Measurements from ENCODE around the gene CCNE1.

The CCNE1 gene

GRCh38 chr19:29782260-29782580, 29.6 kb upstream of the CCNE1 start:
- no peak for TF ChIP-seq CTCF (IDR thresholded peaks at IDR 0.05)
- Histone ChIP-seq H3K9me3 (no peaks in the 10 kb centered on the region), H3K27ac (no peak overlapping the region), H3K4me3 (no peak overlapping the region), H3K4me1 (no peaks in the 10 kb centered on the region), H3K36me3 (no peaks in the 10 kb centered on the region), H3K27me3 (peaks cover 0 to 22% of the 10 kb centered on the region in 2 donors)
- DNase-seq = no peak
- intact Hi-C loops (cut with DNase I; ENCODE audit: low total_unique reads) = no loop called here

GRCh38 chr19:29783627-29784190, 28.1 kb upstream of the CCNE1 start:
- Histone ChIP-seq H3K27me3 (peaks cover 0 to 18% of the 10 kb centered on the region in 2 donors), H3K36me3 (no peaks in the 10 kb centered on the region), H3K4me3 (no peak overlapping the region), H3K4me1 (no peaks in the 10 kb centered on the region), H3K9me3 (no peaks in the 10 kb centered on the region), H3K27ac (no peak overlapping the region)
- no peak for DNase-seq
- TF ChIP-seq CTCF (IDR thresholded peaks at IDR 0.05) = no peak
- intact Hi-C loops (cut with DNase I; ENCODE audit: low total_unique reads) = no loop called here

- no peak for DNase-seq
- Histone ChIP-seq H3K27ac (no peak overlapping the region), H3K4me3 (no peak overlapping the region), H3K4me1 (no peaks in the 10 kb centered on the region), H3K27me3 (peaks cover 0 to 14% of the 10 kb centered on the region in 2 donors), H3K36me3 (no peaks in the 10 kb centered on the region), H3K9me3 (no peaks in the 10 kb centered on the region)
- no peak for TF ChIP-seq CTCF (IDR thresholded peaks at IDR 0.05)
- intact Hi-C loops (cut with DNase I; ENCODE audit: low total_unique reads) = no loop called here
Measured at GRCh38 chr19:29784598-29785223, 27.1 kb upstream of the CCNE1 start.

GRCh38 chr19:29785360-29785759, 26.4 kb upstream of the CCNE1 start:
- TF ChIP-seq CTCF (IDR thresholded peaks at IDR 0.05) = no peak
- H3K9me3 ChIP-seq = no peaks in the 10 kb centered on the region
- H3K4me1 ChIP-seq = no peaks in the 10 kb centered on the region
- H3K27me3 ChIP-seq = peaks cover 0 to 10% of the 10 kb centered on the region in 2 donors
- intact Hi-C loops (cut with DNase I; ENCODE audit: low total_unique reads) = no loop called here
- H3K27ac ChIP-seq = no peak overlapping the region
- no peak overlapping the region for H3K4me3 ChIP-seq
- H3K36me3 ChIP-seq = no peaks in the 10 kb centered on the region
- DNase-seq = no peak

- H3K4me3 ChIP-seq = no peak overlapping the region
- intact Hi-C loops (cut with DNase I; ENCODE audit: low total_unique reads) = no loop called here
- no peak for TF ChIP-seq CTCF (IDR thresholded peaks at IDR 0.05)
- H3K9me3 ChIP-seq = no peaks in the 10 kb centered on the region
- no peaks in the 10 kb centered on the region for H3K36me3 ChIP-seq
- peaks cover 0 to 10% of the 10 kb centered on the region in 2 donors for H3K27me3 ChIP-seq
- H3K27ac ChIP-seq = no peak overlapping the region
- H3K4me1 ChIP-seq = no peaks in the 10 kb centered on the region
- no peak for DNase-seq
Measured at GRCh38 chr19:29785955-29786589, 25.7 kb upstream of the CCNE1 start.
